WTC11 (cell line): ENCODE data around the gene NEU2. TPM values are rescaled to one million over a fixed set of nuclear protein-coding genes. Genes with fewer than 3 reads are reported as not detected.
A peak's percentile ranks its signal among the peaks of the same experiment; 100 is the strongest.

ENCODE experiments used
- ATAC-seq: fragments of 200-7000 bp; cut with Tn5 transposase; 2 replicates; pipeline ENCODE4 v1.10.0; 2021; ENCODE audit warnings: mild to moderate bottlenecking, moderate library complexity
- CTCF ChIA-PET: fragments of 300-600 bp; sonication (Branson Sonifier 250); formaldehyde crosslinking; loops from one replicate; lab custom pipeline; 2021; ENCODE audit warnings: antibody characterized with exemption; lab: Charles Lee
- POLR2A ChIA-PET: fragments of 350-600 bp; sonication (Branson Sonifier 250); formaldehyde crosslinking; loops from one replicate; lab custom pipeline; 2021; ENCODE audit warnings: antibody characterized with exemption; lab: Charles Lee
- DNase-seq: peaks from one replicate; pipeline ENCODE4 v3.0.0; 2021; ENCODE audit warnings: low spot score
- H3K27ac Mint-ChIP-seq: 2 replicates; pipeline ENCODE4 v1.8.0; 2021; ENCODE audit warnings: mixed read lengths
- H3K27me3 Mint-ChIP-seq: 2 replicates; pipeline ENCODE4 v1.8.0; 2021; ENCODE audit warnings: low read depth, mild to moderate bottlenecking, moderate library complexity, mixed read lengths
- H3K36me3 Mint-ChIP-seq: 2 replicates; pipeline ENCODE4 v1.8.0; 2021; ENCODE audit warnings: mixed read lengths
- H3K4me1 Mint-ChIP-seq: 2 replicates; pipeline ENCODE4 v1.8.0; 2022; ENCODE audit warnings: mixed read lengths
- H3K4me3 Mint-ChIP-seq: 2 replicates; pipeline ENCODE4 v1.8.0; 2021; ENCODE audit warnings: mild to moderate bottlenecking, moderate library complexity, mixed read lengths
- H3K9me3 Mint-ChIP-seq: 2 replicates; pipeline ENCODE4 v1.8.0; 2021; ENCODE audit warnings: mixed read lengths
- ARID4B ChIP-seq: sonication (generic); formaldehyde crosslinking; IDR thresholded peaks from 2 replicates; pipeline ENCODE4 v1.8.0; 2023; ENCODE audit warnings: missing genetic modification reagents, mild to moderate bottlenecking, borderline replicate concordance
- CBFB ChIP-seq: sonication (generic); formaldehyde crosslinking; IDR thresholded peaks from 2 replicates; pipeline ENCODE4 v1.8.1; 2022; ENCODE audit warnings: mild to moderate bottlenecking, low read depth, missing genetic modification reagents
- CDX4 ChIP-seq: fragments of 250-450 bp; sonication (Bioruptor Pico); IDR thresholded peaks from 2 replicates; pipeline ENCODE4 v1.9.0; 2021; ENCODE audit warnings: moderate library complexity, mild to moderate bottlenecking, inconsistent platforms, borderline replicate concordance
- ELF4 ChIP-seq: sonication (generic); formaldehyde crosslinking; IDR thresholded peaks from 2 replicates; pipeline ENCODE4 v1.8.1; 2022; ENCODE audit warnings: low read depth, mild to moderate bottlenecking, moderate library complexity, missing genetic modification reagents
- ERG ChIP-seq: fragments of 250-450 bp; sonication (Bioruptor Pico); IDR thresholded peaks from 2 replicates; pipeline ENCODE4 v1.8.0; 2021; ENCODE audit warnings: mild to moderate bottlenecking
- ESRRA ChIP-seq: sonication (generic); formaldehyde crosslinking; IDR thresholded peaks from 2 replicates; pipeline ENCODE4 v1.8.1; 2022; ENCODE audit warnings: mild to moderate bottlenecking, missing genetic modification reagents, borderline replicate concordance
- ETV6 ChIP-seq: sonication (generic); formaldehyde crosslinking; IDR thresholded peaks from 2 replicates; pipeline ENCODE4 v1.8.1; 2022; ENCODE audit warnings: mild to moderate bottlenecking, missing genetic modification reagents
- FOXJ3 ChIP-seq: sonication (generic); formaldehyde crosslinking; IDR thresholded peaks from 2 replicates; pipeline ENCODE4 v1.9.0; 2021; ENCODE audit warnings: missing genetic modification reagents, mild to moderate bottlenecking, borderline replicate concordance
- FOXP1 ChIP-seq: sonication (generic); formaldehyde crosslinking; IDR thresholded peaks from 2 replicates; pipeline ENCODE4 v1.8.0; 2022; ENCODE audit warnings: missing genetic modification reagents, mild to moderate bottlenecking, moderate library complexity, borderline replicate concordance
- NFATC4 ChIP-seq: fragments of 250-450 bp; sonication (Bioruptor Pico); IDR thresholded peaks from 2 replicates; pipeline ENCODE4 v1.9.0; 2021; ENCODE audit warnings: mild to moderate bottlenecking
- SOX15 ChIP-seq: fragments of 250-450 bp; sonication (Bioruptor Pico); IDR thresholded peaks from 2 replicates; pipeline ENCODE4 v1.9.0; 2021; ENCODE audit warnings: mild to moderate bottlenecking
- STAT6 ChIP-seq: sonication (generic); formaldehyde crosslinking; conservative IDR thresholded peaks from 2 replicates; pipeline ENCODE4 v1.8.1; 2023; ENCODE audit warnings: mild to moderate bottlenecking, low read depth, missing genetic modification reagents, moderate library complexity
- ZNF281 ChIP-seq: sonication (generic); formaldehyde crosslinking; IDR thresholded peaks from 2 replicates; pipeline ENCODE4 v1.8.0; 2023; ENCODE audit warnings: mild to moderate bottlenecking, missing genetic modification reagents
- ZNF317 ChIP-seq: sonication (generic); formaldehyde crosslinking; IDR thresholded peaks from 2 replicates; pipeline ENCODE4 v1.8.1; 2023; ENCODE audit warnings: low read depth, mild to moderate bottlenecking, moderate library complexity, missing genetic modification reagents, borderline replicate concordance
- ZNF423 ChIP-seq: fragments of 250-450 bp; sonication (Bioruptor Pico); IDR thresholded peaks from 2 replicates; pipeline ENCODE4 v2.1.2; 2022; ENCODE audit warnings: mild to moderate bottlenecking, moderate library complexity
- total RNA-seq: library from RNA; stranded (reverse); gene quantifications from 3 replicates; pipeline ENCODE4 v1.2.3, GENCODE V29; 2021

Gene NEU2
- total RNA-seq, 1 experiment from 2014 or later = not detected

- Mint-ChIP-seq H3K27me3 (no peaks in the 10 kb centered on the region; the same call in 1 of the 2 replicates), H3K36me3 (no peaks in the 10 kb centered on the region), H3K9me3 (peaks cover 3% of the 10 kb centered on the region; the same call in 1 of the 2 replicates), H3K4me1 (peaks cover 7% of the 10 kb centered on the region), H3K4me3 (no peak overlapping the region), H3K27ac (no peak overlapping the region)
- ChIA-PET CTCF (no interaction called here), POLR2A (no interaction called here)
- DNase-seq (no peak), ATAC-seq (no peak)
- no peak for TF ChIP-seq CBFB
These were observed 6.8 kb upstream of the NEU2 start for GRCh38 chr2:233025706-233026105.

- peaks cover 3% of the 10 kb centered on the region; the same call in 1 of the 2 replicates for H3K9me3 Mint-ChIP-seq
- H3K27me3 Mint-ChIP-seq = no peaks in the 10 kb centered on the region
- no peak for DNase-seq
- peaks cover 9% of the 10 kb centered on the region for H3K4me1 Mint-ChIP-seq
- no peak for ATAC-seq
- TF ChIP-seq ESRRA (no peak), ETV6 (CRISPR knock-in tag) (no peak), ZNF317 (CRISPR knock-in tag) (no peak), ELF4 (no peak), ARID4B (no peak), ZNF281 (CRISPR knock-in tag) (no peak), SOX15 (CRISPR knock-in tag) (no peak), STAT6 (no peak), NFATC4 (CRISPR knock-in tag) (no peak)
- TF ChIP-seq, all 79 proteins: peak for 0
- POLR2A ChIA-PET = no interaction called here
- no peak overlapping the region for H3K4me3 Mint-ChIP-seq
- CTCF ChIA-PET = no interaction called here
- peak overlapping the region; percentile 8; the same call in 1 of the 2 replicates for H3K27ac Mint-ChIP-seq
- H3K36me3 Mint-ChIP-seq = no peaks in the 10 kb centered on the region
These were observed 6.2 kb upstream of the NEU2 start for GRCh38 chr2:233026198-233026813.

- TF ChIP-seq FOXJ3 (CRISPR knock-in tag) = no peak
- no peak for TF ChIP-seq CDX4 (CRISPR knock-in tag)
- TF ChIP-seq ERG = no peak
- TF ChIP-seq ZNF423 (CRISPR knock-in tag) = no peak
- TF ChIP-seq FOXP1 (CRISPR knock-in tag) = no peak
- Mint-ChIP-seq H3K27me3 (no peaks in the 10 kb centered on the region), H3K4me1 (peaks cover 15% of the 10 kb centered on the region), H3K36me3 (no peaks in the 10 kb centered on the region), H3K4me3 (no peak overlapping the region), H3K27ac (no peak overlapping the region), H3K9me3 (peaks cover 3% of the 10 kb centered on the region; the same call in 1 of the 2 replicates)
- ATAC-seq (no peak), DNase-seq (no peak)
- ChIA-PET CTCF (interaction anchor here (0.6 to 1.8 kb wide), 37 partner anchors 10 to 1622 kb away, joined by 3 to 23 read pairs (median 5); partner anchors contain the start of gene EFHD1), POLR2A (interaction anchor here (1.0 kb wide), 1 partner anchor 22 kb away, joined by 6 read pairs; no protein-coding TSS in a partner anchor)
These were observed 3.2 kb upstream of the NEU2 start for GRCh38 chr2:233029321-233029720.
